ENCODE measurements around the gene SPATA32. TPM values are rescaled to one million over a fixed set of nuclear protein-coding genes. Genes with fewer than 3 reads are reported as not detected.

SPATA32 gene
- total RNA-seq, 1 donor from 2014 or later: not detected

- no peak for TF ChIP-seq CTCF (IDR thresholded peaks at IDR 0.05; ENCODE audit: partially characterized antibody, unreplicated experiment)
- peak; percentile 54 for DNase-seq
- peak overlapping the region; percentile 79 for H3K27ac Mint-ChIP-seq (ENCODE audit: unreplicated experiment)
- peaks cover 4% of the 10 kb centered on the region for H3K9me3 Mint-ChIP-seq (ENCODE audit: unreplicated experiment)
- peaks cover 37% of the 10 kb centered on the region for H3K4me1 Mint-ChIP-seq (ENCODE audit: low read depth, unreplicated experiment)
- peak overlapping the region; percentile 49 for H3K4me3 Mint-ChIP-seq (ENCODE audit: unreplicated experiment)
- no peaks in the 10 kb centered on the region for H3K36me3 Mint-ChIP-seq (ENCODE audit: unreplicated experiment)
- H3K27me3 Mint-ChIP-seq (ENCODE audit: unreplicated experiment): peaks cover 10% of the 10 kb centered on the region
These were observed 32.9 kb downstream of the SPATA32 start for GRCh38 chr17:45228763-45229539.

DNA sequence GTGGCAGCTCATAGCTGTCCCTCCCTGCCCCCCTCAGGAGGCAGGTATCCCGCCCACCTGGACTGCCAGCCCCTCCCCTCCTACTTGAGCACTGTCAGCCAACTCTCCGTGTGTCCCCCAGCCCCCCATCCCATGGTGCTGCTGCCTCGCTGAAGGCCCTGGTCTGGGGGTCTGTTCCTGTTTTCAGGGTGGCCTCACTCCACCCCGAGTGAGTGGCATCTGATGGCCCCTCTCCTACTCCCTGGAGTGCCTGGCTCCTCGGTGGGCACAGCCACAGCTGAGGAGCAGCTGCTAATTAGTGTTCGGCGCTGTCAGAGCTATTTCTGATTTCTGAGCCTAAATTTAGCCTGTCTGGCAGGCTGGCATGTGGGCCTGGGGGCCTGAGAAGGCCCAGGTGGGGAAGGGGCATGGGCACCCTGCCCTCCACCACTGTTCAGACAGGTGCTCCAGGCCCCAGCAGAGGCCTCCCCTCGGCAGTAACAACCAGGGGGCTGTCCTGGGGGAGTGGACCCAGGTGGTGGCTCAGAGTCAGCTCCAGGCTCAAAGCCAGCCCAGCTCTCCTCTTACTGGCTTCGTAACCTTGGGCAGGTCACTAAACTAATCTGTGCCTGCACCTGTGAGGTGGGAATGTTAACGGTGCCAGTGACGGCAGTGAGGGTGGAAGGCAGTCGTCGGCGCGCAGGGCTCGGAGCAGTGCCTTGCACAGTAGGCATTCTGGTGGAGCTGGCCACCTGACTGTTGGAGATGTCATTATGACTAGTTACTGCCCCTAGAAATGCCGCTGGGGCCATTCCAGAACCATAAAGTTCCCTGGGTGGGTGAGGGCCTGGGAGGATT, 33.8 kb downstream of the SPATA32 start:
- Mint-ChIP-seq H3K9me3 (ENCODE audit: unreplicated experiment) (peaks cover 2% of the 10 kb centered on the region), H3K4me1 (ENCODE audit: low read depth, unreplicated experiment) (peaks cover 42% of the 10 kb centered on the region), H3K27me3 (ENCODE audit: unreplicated experiment) (peaks cover 10% of the 10 kb centered on the region), H3K4me3 (ENCODE audit: unreplicated experiment) (no peak overlapping the region), H3K36me3 (ENCODE audit: unreplicated experiment) (no peaks in the 10 kb centered on the region), H3K27ac (ENCODE audit: unreplicated experiment) (peak overlapping the region; percentile 79)
- peak; percentile 36 for DNase-seq
- TF ChIP-seq CTCF (IDR thresholded peaks at IDR 0.05; ENCODE audit: partially characterized antibody, unreplicated experiment): no peak

GRCh38 chr17:45227101-45227925, 34.6 kb downstream of the SPATA32 start:
- no peaks in the 10 kb centered on the region for H3K36me3 Mint-ChIP-seq (ENCODE audit: unreplicated experiment)
- H3K9me3 Mint-ChIP-seq (ENCODE audit: unreplicated experiment): peaks cover 2% of the 10 kb centered on the region
- peaks cover 15% of the 10 kb centered on the region for H3K27me3 Mint-ChIP-seq (ENCODE audit: unreplicated experiment)
- H3K27ac Mint-ChIP-seq (ENCODE audit: unreplicated experiment): no peak overlapping the region
- DNase-seq: no peak
- H3K4me1 Mint-ChIP-seq (ENCODE audit: low read depth, unreplicated experiment): peaks cover 42% of the 10 kb centered on the region
- TF ChIP-seq CTCF (IDR thresholded peaks at IDR 0.05; ENCODE audit: partially characterized antibody, unreplicated experiment): no peak
- H3K4me3 Mint-ChIP-seq (ENCODE audit: unreplicated experiment): no peak overlapping the region

DNA sequence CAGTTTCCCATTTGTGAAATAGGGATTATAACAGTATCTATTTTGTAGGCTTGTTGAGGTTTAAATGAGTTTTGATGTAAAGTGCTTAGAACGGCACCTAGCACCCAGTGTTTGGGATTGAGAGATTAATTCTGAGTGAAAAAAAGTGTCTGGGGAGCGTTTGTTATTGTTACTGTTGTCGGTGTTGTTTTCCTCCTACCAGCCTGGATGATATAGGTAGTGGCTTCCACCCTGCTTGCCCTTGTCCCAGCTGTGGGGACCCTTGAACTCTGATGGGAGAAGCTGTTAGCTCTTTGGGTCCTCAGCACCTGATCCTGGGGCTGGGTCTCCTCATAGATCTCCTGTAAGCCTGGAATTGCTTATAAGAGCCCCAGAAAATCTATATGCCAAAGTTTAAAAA, 35.3 kb downstream of the SPATA32 start:
- Mint-ChIP-seq H3K9me3 (ENCODE audit: unreplicated experiment) (peaks cover 2% of the 10 kb centered on the region), H3K27ac (ENCODE audit: unreplicated experiment) (peak overlapping the region; percentile 20), H3K27me3 (ENCODE audit: unreplicated experiment) (peaks cover 13% of the 10 kb centered on the region), H3K36me3 (ENCODE audit: unreplicated experiment) (no peaks in the 10 kb centered on the region), H3K4me3 (ENCODE audit: unreplicated experiment) (no peak overlapping the region), H3K4me1 (ENCODE audit: low read depth, unreplicated experiment) (peaks cover 38% of the 10 kb centered on the region)
- DNase-seq: no peak
- TF ChIP-seq CTCF (IDR thresholded peaks at IDR 0.05; ENCODE audit: partially characterized antibody, unreplicated experiment): no peak

All from glutamatergic neuron (in vitro differentiated cells).